Loucy (cell line): ENCODE results near the gene RANBP2.

Experiments used
- H2AFZ ChIP-seq: fragments of 200-600 bp; sonication (generic); 2 replicates; pipeline ENCODE4 v1.6.0; 2016; ENCODE audit warnings: antibody characterized with exemption, mild to moderate bottlenecking, low read length, moderate library complexity
- H3F3A ChIP-seq: fragments of 200-600 bp; 2 replicates; pipeline ENCODE4 v1.6.0; 2016; ENCODE audit warnings: antibody characterized with exemption, low read depth, mild to moderate bottlenecking
- H3K27me3 ChIP-seq: fragments of 200-600 bp; sonication (generic); 2 replicates; pipeline ENCODE4 v1.6.1; 2014; ENCODE audit warnings: low read length, mild to moderate bottlenecking; ENCODE audit not compliant: insufficient read depth, poor library complexity, severe bottlenecking
- H3K36me3 ChIP-seq: fragments of 200-600 bp; sonication (generic); 2 replicates; pipeline ENCODE4 v1.6.1; 2016; ENCODE audit warnings: low read length; ENCODE audit not compliant: insufficient read depth
- H3K4me1 ChIP-seq: fragments of 200-600 bp; sonication (generic); 2 replicates; pipeline ENCODE4 v1.5.1; 2014; ENCODE audit warnings: low read length, mild to moderate bottlenecking; ENCODE audit not compliant: insufficient read depth, poor library complexity, severe bottlenecking
- H3K4me2 ChIP-seq: fragments of 200-600 bp; sonication (generic); 2 replicates; pipeline ENCODE4 v1.6.0; 2014; ENCODE audit warnings: antibody characterized with exemption, low read length, low read depth, mild to moderate bottlenecking; ENCODE audit not compliant: poor library complexity, severe bottlenecking
- H3K4me3 ChIP-seq: fragments of 200-600 bp; sonication (generic); 2 replicates; pipeline ENCODE4 v1.5.1; 2014; ENCODE audit warnings: low read length, mild to moderate bottlenecking, mixed read lengths; ENCODE audit not compliant: poor library complexity, severe bottlenecking
- H3K79me2 ChIP-seq: fragments of 200-600 bp; sonication (generic); 2 replicates; pipeline ENCODE4 v1.6.1; 2014; ENCODE audit warnings: low read length; ENCODE audit not compliant: insufficient read depth
- H3K9ac ChIP-seq: fragments of 200-600 bp; sonication (generic); 2 replicates; pipeline ENCODE4 v1.6.0; 2014; ENCODE audit warnings: mild to moderate bottlenecking, low read depth, low read length, moderate library complexity; ENCODE audit not compliant: poor library complexity, severe bottlenecking
- H3K9me2 ChIP-seq: fragments of 200-600 bp; sonication (generic); replicated peaks from 2 replicates; pipeline ENCODE4 v1.6.1; 2016; ENCODE audit warnings: low read depth, low read length, mixed read lengths
- H3K9me3 ChIP-seq: fragments of 200-600 bp; sonication (generic); 2 replicates; pipeline ENCODE4 v1.6.1; 2014; ENCODE audit warnings: mild to moderate bottlenecking, antibody characterized with exemption, low read length, low read depth; ENCODE audit not compliant: insufficient read depth
- H4K20me1 ChIP-seq: fragments of 200-600 bp; sonication (generic); 2 replicates; pipeline ENCODE4 v1.6.0; 2014; ENCODE audit warnings: antibody characterized with exemption, low read length, mild to moderate bottlenecking; ENCODE audit not compliant: insufficient read depth, poor library complexity, severe bottlenecking
- EZH2phosphoT487 ChIP-seq: fragments of 200-600 bp; IDR thresholded peaks from 2 replicates; pipeline ENCODE4 v1.6.1; 2018; ENCODE audit warnings: antibody characterized with exemption, mild to moderate bottlenecking, moderate library complexity, borderline replicate concordance
- TF ChIP-seq, protein P1 (sequence below): fragments of 200-600 bp; sonication (generic); conservative IDR thresholded peaks from 2 replicates; pipeline ENCODE4 v1.5.1; 2014; ENCODE audit warnings: mild to moderate bottlenecking, antibody characterized with exemption, low read length

RANBP2 gene

DNA sequence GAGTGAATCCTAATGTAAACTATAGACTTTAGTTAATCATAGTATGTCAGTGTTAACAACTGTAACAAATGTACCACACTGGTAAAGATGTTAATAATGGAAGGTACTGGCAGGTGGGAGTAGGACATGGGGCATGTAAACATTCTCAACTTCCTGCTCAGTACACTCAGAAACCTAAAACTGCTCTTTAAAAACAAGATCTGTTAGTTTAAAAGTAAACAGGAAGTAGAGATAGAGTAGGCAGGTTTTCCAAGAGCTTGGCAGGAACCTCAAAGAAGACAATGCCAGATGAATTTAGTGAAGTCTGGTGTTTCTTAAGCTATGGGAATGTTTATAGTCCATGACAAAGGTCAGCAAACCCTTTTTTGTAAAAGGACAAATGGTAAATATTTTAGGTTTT is 113.9 kb downstream of the RANBP2 start:
- no peak overlapping the region for H3K4me3 ChIP-seq
- H3K9me2 ChIP-seq: no peaks in the 10 kb centered on the region
- no peak overlapping the region for H3K9ac ChIP-seq
- no peaks in the 10 kb centered on the region for H4K20me1 ChIP-seq
- H3F3A ChIP-seq: no peaks in the 10 kb centered on the region
- peaks cover 7% of the 10 kb centered on the region for H3K9me3 ChIP-seq
- no peaks in the 10 kb centered on the region for H3K36me3 ChIP-seq
- H3K79me2 ChIP-seq: no peaks in the 10 kb centered on the region
- H3K27me3 ChIP-seq: no peaks in the 10 kb centered on the region
- H2AFZ ChIP-seq: no peak overlapping the region
- TF ChIP-seq EZH2phosphoT487: no peak
- TF ChIP-seq, protein P1, sequence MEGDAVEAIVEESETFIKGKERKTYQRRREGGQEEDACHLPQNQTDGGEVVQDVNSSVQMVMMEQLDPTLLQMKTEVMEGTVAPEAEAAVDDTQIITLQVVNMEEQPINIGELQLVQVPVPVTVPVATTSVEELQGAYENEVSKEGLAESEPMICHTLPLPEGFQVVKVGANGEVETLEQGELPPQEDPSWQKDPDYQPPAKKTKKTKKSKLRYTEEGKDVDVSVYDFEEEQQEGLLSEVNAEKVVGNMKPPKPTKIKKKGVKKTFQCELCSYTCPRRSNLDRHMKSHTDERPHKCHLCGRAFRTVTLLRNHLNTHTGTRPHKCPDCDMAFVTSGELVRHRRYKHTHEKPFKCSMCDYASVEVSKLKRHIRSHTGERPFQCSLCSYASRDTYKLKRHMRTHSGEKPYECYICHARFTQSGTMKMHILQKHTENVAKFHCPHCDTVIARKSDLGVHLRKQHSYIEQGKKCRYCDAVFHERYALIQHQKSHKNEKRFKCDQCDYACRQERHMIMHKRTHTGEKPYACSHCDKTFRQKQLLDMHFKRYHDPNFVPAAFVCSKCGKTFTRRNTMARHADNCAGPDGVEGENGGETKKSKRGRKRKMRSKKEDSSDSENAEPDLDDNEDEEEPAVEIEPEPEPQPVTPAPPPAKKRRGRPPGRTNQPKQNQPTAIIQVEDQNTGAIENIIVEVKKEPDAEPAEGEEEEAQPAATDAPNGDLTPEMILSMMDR: no peak
- no peak overlapping the region for H3K4me2 ChIP-seq
- peaks cover 8% of the 10 kb centered on the region for H3K4me1 ChIP-seq

DNA sequence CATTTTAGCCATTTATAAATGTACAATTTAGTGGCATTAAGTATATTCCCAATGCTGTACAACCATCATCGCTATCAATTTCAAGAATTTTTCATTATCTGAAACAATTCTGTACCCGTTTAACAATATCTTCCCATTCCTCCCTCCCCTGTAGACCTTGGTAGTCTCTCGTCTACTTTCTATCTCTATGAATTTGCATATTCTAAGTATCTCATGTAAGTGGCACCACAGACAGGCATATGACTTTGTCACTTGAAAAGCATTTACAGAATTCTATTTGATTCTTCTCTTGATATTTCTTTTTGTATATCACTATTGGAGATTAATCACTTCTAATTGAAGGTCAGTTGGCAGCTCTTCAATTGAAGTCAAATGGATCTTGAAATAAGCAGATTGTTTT is 115.3 kb downstream of the RANBP2 start:
- H3K9me2 ChIP-seq: no peaks in the 10 kb centered on the region
- H3K27me3 ChIP-seq: no peaks in the 10 kb centered on the region

DNA sequence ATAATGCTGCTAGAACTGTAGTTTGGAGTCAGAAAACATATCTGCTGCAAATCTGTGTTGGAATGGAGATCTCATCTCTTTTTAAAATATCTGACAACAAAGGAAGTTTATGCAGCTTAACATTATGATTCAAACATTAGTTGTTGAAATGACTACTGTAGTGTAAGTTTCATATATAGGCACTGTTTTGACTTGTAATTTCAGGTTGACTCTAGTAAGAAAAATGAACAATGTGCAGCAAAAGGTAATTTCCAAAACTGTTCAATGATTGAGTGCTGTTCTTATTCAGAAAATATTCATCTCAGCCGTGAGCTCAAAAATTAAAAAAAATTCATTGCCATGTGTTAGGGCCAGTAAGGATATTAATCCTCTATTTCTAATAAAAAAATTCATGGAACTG is 115.8 kb downstream of the RANBP2 start:
- Histone ChIP-seq H3K9ac (no peak overlapping the region), H3K27me3 (no peaks in the 10 kb centered on the region), H3K79me2 (no peaks in the 10 kb centered on the region), H3K36me3 (peaks cover 8% of the 10 kb centered on the region; the same call in 1 of the 2 replicates), H3K4me2 (no peak overlapping the region), H3K9me2 (no peaks in the 10 kb centered on the region), H2AFZ (no peak overlapping the region), H3K9me3 (peaks cover 18% of the 10 kb centered on the region), H4K20me1 (no peaks in the 10 kb centered on the region), H3K4me1 (peaks cover 5% of the 10 kb centered on the region), H3K4me3 (no peak overlapping the region), H3F3A (no peaks in the 10 kb centered on the region)
- no peak for TF ChIP-seq EZH2phosphoT487
- TF ChIP-seq, protein P1: no peak

More for the DNA sequence above, 115.3 kb downstream of the RANBP2 start:
- Histone ChIP-seq H3K4me2 (no peak overlapping the region), H3K79me2 (no peaks in the 10 kb centered on the region), H3K9me3 (peaks cover 15% of the 10 kb centered on the region), H2AFZ (no peak overlapping the region), H3K36me3 (peaks cover 4% of the 10 kb centered on the region; the same call in 1 of the 2 replicates), H3K4me3 (no peak overlapping the region), H4K20me1 (no peaks in the 10 kb centered on the region), H3K4me1 (peaks cover 5% of the 10 kb centered on the region), H3F3A (no peaks in the 10 kb centered on the region), H3K9ac (no peak overlapping the region)
- no peak for TF ChIP-seq EZH2phosphoT487
- TF ChIP-seq, protein P1: no peak
